Activated T-helper 17 cell treated with anti-CD3 and anti-CD28 coated beads, Interleukin-2, amount 50 U/mL, for 72 hours (primary cell): Measurements from ENCODE around the gene OTOG. TPM values are rescaled to one million over a fixed set of nuclear protein-coding genes. Genes with fewer than 3 reads are reported as not detected.

Experiments used
- ATAC-seq: fragments of 150-1000 bp; cut with Tn5 transposase; replicated peaks from 2 replicates; pipeline ENCODE4 v1.10.0; 2021; ENCODE audit warnings: mild to moderate bottlenecking, moderate library complexity
- H3K27ac Mint-ChIP-seq: one replicate; pipeline ENCODE4 v1.8.0; 2022; ENCODE audit warnings: mixed read lengths
- H3K27me3 Mint-ChIP-seq: one replicate; pipeline ENCODE4 v1.8.0; 2022; ENCODE audit warnings: mixed read lengths
- H3K36me3 Mint-ChIP-seq: one replicate; pipeline ENCODE4 v1.8.0; 2022; ENCODE audit warnings: low read depth, mild to moderate bottlenecking, mixed read lengths
- H3K4me1 Mint-ChIP-seq: one replicate; pipeline ENCODE4 v1.8.0; 2022; ENCODE audit warnings: mixed read lengths
- H3K4me3 Mint-ChIP-seq: one replicate; pipeline ENCODE4 v1.8.0; 2022; ENCODE audit warnings: mild to moderate bottlenecking, mixed read lengths
- H3K9me3 Mint-ChIP-seq: one replicate; pipeline ENCODE4 v1.8.0; 2022; ENCODE audit warnings: mixed read lengths
- total RNA-seq, 2 donors: library from RNA; stranded (reverse); gene quantifications; one replicate each; pipeline ENCODE4 v1.2.3, GENCODE V29; 2022

The OTOG gene
- total RNA-seq, 2 donors from 2014 or later: not detected

DNA sequence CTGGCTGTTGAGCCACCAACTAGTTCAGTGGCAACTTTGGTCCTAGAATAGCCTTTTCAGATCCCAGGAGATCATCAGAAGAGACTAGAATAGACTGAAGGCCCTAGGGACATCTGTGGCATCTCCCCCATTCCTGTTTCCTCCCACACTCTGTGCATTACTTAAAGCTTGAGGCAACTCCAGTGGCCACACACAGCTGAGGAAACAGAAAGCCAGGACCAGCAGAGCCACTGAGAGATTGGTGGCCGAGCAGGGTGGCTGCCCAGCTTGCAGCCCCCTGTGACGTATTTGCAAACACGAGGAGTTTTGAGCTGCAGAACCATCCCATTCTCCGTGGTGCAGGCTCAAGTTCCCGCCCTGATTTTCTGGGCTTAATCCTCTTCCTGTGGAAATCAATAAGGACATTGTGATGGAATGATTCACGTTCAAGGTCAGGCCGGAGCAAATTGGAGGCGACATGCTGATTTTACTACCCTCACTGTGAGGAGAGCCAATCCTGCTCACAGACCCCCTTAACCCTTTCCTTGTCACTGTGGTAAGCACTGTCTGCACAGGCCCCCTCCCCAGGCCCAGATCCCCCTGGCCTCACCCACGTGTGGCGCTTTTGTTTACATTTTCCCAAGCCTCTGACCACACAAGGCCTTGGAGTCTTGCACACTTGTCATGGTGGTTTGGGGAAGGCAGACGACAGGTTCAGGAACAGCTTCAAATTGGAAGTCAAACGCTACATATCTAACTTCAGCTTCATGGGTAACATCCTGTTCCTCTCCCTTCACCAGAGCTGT, 103.3 kb downstream of the OTOG start:
- H3K27ac Mint-ChIP-seq: no peak overlapping the region
- H3K4me3 Mint-ChIP-seq: no peak overlapping the region
- peaks cover 43% of the 10 kb centered on the region for H3K27me3 Mint-ChIP-seq
- no peak for ATAC-seq
- no peaks in the 10 kb centered on the region for H3K4me1 Mint-ChIP-seq
- H3K9me3 Mint-ChIP-seq: peaks cover 10% of the 10 kb centered on the region
- H3K36me3 Mint-ChIP-seq: no peaks in the 10 kb centered on the region

DNA sequence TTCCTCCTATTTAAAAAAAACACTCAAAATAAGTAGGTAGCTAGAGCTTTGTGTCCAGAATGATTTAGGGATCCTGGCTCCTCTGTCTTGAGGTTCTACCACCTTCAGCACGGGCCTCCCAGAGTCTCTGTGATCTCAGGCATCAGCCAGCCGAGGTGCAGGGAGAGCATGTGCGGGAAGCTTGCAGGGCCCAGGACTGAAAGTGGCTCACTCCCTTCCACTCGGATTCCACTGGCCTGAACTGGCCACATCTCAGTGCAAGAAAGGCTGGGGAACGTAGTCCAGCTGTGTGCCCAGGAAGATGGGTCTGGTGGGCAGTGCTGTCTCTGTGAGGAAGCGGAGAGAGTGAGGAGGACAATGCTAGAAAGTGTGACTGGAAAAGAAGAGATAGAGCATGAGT, 104.0 kb downstream of the OTOG start:
- H3K9me3 Mint-ChIP-seq: peaks cover 15% of the 10 kb centered on the region
- H3K4me1 Mint-ChIP-seq: no peaks in the 10 kb centered on the region
- H3K27ac Mint-ChIP-seq: no peak overlapping the region
- no peak for ATAC-seq
- peaks cover 43% of the 10 kb centered on the region for H3K27me3 Mint-ChIP-seq
- H3K4me3 Mint-ChIP-seq: no peak overlapping the region
- H3K36me3 Mint-ChIP-seq: no peaks in the 10 kb centered on the region

DNA sequence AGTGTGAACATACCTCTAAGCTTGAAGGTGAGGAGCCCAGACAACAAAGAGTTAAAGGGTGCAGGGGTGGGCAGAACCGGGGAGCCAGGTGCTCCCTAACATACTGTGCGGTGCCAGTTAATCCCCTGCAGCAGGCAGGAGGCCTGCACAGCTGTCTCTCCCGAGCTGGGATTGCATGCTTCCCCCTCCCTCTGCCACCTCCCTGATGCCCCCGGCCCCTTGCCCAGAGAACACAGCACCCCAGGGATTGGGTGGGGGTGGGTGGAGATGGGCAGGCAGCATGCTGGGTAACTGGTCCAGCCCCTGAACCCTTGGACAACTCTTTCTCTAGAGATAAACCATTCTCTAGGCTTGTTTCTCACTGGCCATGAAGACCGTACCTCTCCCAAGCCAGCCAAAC, 104.6 kb downstream of the OTOG start:
- Mint-ChIP-seq H3K4me3 (no peak overlapping the region), H3K27ac (no peak overlapping the region), H3K27me3 (peaks cover 43% of the 10 kb centered on the region), H3K4me1 (no peaks in the 10 kb centered on the region), H3K9me3 (peaks cover 15% of the 10 kb centered on the region), H3K36me3 (no peaks in the 10 kb centered on the region)
- ATAC-seq: no peak

DNA sequence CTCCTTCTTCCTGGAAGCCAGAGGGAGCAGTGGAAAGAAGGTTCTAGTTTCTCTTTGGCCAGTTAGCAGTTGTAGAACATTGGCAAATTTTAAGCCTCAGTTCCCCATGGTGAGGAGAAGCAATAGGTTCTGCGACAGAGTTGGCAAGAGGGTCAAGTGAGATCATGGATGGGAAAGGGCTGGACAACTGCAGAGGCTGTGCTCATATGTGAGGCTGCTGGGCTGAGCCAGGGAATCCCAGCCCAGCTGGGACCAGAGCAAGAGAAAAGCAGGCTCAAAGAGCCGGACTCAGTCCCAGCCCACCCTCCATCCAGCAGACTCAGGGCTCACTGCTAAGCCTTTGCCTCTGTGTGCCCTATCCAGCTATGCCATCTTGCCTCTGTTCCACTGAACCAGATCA, 105.5 kb downstream of the OTOG start:
- Mint-ChIP-seq H3K4me3 (no peak overlapping the region), H3K27ac (no peak overlapping the region), H3K36me3 (no peaks in the 10 kb centered on the region), H3K4me1 (no peaks in the 10 kb centered on the region), H3K9me3 (peaks cover 10% of the 10 kb centered on the region), H3K27me3 (peaks cover 46% of the 10 kb centered on the region)
- ATAC-seq: no peak

DNA sequence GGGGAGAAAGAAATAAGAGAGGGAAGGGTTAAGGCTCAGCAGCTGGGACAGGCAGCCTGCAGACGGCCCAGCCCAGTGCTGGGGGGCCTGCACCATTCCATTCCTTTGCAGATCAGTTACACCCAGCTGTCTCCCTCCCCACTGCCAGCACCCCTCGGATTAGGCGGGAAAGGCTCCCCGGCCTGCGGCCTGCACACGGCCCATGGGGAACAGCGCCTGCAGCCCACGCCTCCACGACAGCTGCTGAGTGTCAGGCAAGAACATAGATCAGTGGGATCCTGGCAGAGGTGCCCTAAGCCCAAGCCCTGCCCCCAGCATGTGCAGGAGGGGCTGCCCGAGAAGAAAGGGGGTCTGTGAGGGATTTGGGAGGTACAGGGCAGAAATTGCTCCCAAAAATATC, 106.6 kb downstream of the OTOG start:
- Mint-ChIP-seq H3K4me3 (no peak overlapping the region), H3K4me1 (no peaks in the 10 kb centered on the region), H3K27me3 (peaks cover 42% of the 10 kb centered on the region), H3K36me3 (no peaks in the 10 kb centered on the region), H3K27ac (no peak overlapping the region), H3K9me3 (peaks cover 5% of the 10 kb centered on the region)
- no peak for ATAC-seq

DNA sequence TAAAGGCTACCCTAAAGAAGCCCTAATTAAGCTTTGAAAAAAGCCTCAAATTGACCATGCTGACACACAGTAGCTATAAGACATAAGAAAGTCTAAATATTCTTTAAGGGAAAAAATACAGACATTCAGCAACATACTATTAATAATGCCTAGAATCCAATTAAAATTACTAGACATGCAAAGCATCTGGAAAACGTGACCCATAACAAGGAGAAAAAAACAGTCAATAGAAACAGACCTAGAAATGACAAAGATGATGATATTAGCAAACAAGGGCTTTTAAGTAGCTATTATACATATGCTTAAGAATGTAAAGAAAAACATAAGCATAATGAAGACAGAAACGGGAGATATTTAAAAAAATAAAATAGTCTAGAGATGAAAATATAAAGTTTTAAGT, 108.6 kb downstream of the OTOG start:
- Mint-ChIP-seq H3K36me3 (no peaks in the 10 kb centered on the region), H3K9me3 (peaks cover 5% of the 10 kb centered on the region), H3K27ac (no peak overlapping the region), H3K4me3 (no peak overlapping the region), H3K4me1 (no peaks in the 10 kb centered on the region), H3K27me3 (peaks cover 29% of the 10 kb centered on the region)
- no peak for ATAC-seq

DNA sequence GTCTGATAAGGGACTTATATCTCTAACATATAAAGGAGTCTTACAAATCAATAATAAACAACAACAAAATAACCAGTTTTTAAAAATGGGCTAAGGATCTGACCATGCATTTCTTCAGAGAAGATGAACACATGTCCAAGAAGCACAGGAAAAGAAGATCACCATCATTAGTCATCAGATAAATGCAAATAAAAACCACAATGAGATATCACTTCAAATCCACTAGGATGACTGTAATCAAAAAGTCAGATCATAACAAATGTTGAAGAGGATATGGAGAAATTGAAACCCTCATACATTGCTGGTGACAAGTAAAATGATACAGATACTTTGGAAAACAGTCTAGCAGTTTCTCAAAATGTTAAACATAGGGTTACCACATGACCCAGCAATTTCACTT, 111.2 kb downstream of the OTOG start:
- peaks cover 23% of the 10 kb centered on the region for H3K27me3 Mint-ChIP-seq
- no peak for ATAC-seq
- H3K4me3 Mint-ChIP-seq: no peak overlapping the region
- peaks cover 5% of the 10 kb centered on the region for H3K9me3 Mint-ChIP-seq
- H3K27ac Mint-ChIP-seq: no peak overlapping the region
- H3K36me3 Mint-ChIP-seq: no peaks in the 10 kb centered on the region
- no peaks in the 10 kb centered on the region for H3K4me1 Mint-ChIP-seq

DNA sequence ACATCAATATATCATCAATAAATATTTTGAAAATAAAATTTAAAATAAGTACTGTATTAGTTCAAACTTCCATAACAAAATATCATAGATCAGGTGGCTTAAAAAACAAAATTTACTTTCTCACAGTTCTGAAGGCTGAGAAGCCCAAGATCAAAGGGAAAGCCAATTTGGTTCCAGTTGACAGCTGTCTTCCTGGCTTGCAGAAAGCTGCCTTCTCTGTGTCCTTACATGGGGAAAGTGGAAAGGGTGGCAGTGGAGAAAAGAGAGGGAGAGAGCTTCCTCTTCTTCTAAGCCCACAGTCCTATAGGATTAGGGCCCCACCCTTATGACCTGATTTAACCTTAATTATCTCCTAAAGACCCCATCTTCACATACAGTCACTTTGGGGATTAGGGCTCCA, 121.1 kb downstream of the OTOG start:
- Mint-ChIP-seq H3K27me3 (peaks cover 24% of the 10 kb centered on the region), H3K36me3 (no peaks in the 10 kb centered on the region), H3K4me3 (no peak overlapping the region), H3K27ac (no peak overlapping the region), H3K4me1 (no peaks in the 10 kb centered on the region), H3K9me3 (no peaks in the 10 kb centered on the region)
- no peak for ATAC-seq

DNA sequence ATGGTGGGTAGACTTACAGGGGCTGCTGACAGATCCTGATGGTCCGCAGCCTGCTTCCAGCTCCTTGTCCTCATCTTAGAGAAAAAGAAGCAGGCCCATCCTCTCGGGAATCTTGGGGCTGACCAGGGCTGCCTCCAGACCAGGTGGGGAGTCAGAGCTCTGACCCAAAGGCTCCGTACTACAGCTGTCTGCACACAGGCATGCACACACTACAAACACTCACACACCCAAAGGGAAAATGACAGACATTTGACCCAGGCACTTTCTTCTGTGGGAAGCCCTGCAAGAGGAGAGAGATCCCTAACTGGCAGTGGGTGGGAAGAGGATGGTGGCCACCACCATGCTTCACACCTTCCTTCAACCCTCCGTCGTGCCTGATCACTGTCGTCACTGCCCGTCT, 125.4 kb downstream of the OTOG start:
- no peaks in the 10 kb centered on the region for H3K36me3 Mint-ChIP-seq

DNA sequence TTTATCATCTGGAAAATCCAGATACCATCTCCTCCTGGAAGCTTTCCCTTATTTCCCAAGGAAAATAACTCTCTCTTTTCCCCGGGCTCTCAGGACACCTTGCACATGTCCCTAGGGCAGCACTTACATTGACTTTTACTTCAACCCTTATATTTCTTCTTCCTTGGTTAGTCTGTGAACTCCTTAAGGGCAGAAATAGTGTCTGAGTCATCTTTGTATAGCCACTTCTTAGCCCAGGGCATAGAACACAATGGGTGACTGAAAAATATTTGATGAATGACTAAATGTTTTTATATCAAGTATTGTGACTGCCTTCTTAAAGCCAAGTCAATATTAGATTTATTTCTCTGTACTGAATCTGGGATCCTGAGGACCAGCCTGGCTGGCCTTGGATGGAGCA, 126.9 kb downstream of the OTOG start:
- no peaks in the 10 kb centered on the region for H3K4me1 Mint-ChIP-seq
- ATAC-seq: no peak

More for the DNA sequence above, 125.4 kb downstream of the OTOG start:
- Mint-ChIP-seq H3K4me1 (no peaks in the 10 kb centered on the region), H3K9me3 (peaks cover 10% of the 10 kb centered on the region), H3K27ac (no peak overlapping the region), H3K4me3 (no peak overlapping the region), H3K27me3 (peaks cover 35% of the 10 kb centered on the region)
- ATAC-seq: no peak

DNA sequence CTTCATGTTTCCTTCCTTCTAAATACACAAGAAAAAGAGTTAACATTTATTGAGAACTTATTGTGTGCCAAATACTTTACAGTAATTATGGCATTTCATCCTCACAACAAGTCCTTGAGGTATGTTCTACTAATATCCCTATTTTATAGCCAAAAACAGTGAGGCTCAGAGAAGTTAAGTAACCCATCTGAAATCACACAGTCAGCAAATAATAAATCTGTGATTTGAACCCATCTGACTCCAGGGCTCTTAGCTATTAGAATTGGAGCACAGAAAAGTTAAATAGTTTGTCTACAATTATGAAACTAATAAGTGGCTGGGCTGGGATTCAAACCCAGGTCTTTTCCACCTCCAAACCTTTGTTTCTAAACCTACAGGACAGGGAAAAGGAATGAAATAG, 135.8 kb downstream of the OTOG start:
- no peaks in the 10 kb centered on the region for H3K9me3 Mint-ChIP-seq
- H3K4me1 Mint-ChIP-seq: no peaks in the 10 kb centered on the region
- no peak overlapping the region for H3K4me3 Mint-ChIP-seq
- ATAC-seq: no peak
- no peaks in the 10 kb centered on the region for H3K36me3 Mint-ChIP-seq
- H3K27me3 Mint-ChIP-seq: peaks cover 25% of the 10 kb centered on the region
- no peak overlapping the region for H3K27ac Mint-ChIP-seq

More for the DNA sequence above, 126.9 kb downstream of the OTOG start:
- Mint-ChIP-seq H3K27me3 (peaks cover 32% of the 10 kb centered on the region), H3K9me3 (peaks cover 10% of the 10 kb centered on the region), H3K4me3 (no peak overlapping the region), H3K27ac (no peak overlapping the region), H3K36me3 (no peaks in the 10 kb centered on the region)

DNA sequence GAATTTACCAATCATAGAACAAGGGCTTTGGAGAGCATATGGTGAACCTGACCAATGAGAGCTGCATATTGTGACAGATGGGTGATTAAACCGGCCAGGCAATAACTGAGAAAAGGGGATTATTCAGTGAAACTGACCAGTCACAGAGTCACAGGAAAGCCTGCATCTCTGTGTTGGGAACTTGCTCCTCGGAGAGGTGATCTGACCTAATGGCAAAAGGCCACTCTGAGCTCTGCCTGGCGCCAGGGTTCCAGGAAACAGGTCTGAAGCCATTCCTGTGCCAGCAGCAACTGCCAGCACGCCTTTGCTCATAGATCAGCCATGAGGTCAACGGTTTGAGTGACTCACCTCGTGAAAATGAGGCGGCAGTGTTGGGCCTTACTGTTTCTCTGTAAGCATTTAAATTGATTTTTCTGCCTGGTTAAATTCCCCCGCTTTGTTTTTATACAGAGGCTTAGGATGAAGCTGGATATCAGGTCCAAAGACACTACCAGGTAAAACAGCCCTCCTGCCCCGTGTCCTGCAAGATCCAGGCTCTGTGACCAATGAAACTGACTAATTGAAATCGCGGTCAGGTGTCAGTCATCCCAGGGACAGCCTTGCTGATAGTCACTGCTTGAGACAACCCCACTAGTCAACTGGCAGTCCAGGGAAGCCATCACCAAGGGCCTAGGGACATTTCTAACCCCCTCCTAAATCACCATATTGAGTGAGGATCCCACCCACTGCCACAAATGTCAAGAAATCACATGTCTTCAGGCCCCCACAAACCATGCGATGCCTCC, 136.5 kb downstream of the OTOG start:
- no peak overlapping the region for H3K4me3 Mint-ChIP-seq
- no peak overlapping the region for H3K27ac Mint-ChIP-seq
- no peaks in the 10 kb centered on the region for H3K9me3 Mint-ChIP-seq
- no peak for ATAC-seq
- H3K27me3 Mint-ChIP-seq: peaks cover 25% of the 10 kb centered on the region
- no peaks in the 10 kb centered on the region for H3K4me1 Mint-ChIP-seq
- no peaks in the 10 kb centered on the region for H3K36me3 Mint-ChIP-seq

DNA sequence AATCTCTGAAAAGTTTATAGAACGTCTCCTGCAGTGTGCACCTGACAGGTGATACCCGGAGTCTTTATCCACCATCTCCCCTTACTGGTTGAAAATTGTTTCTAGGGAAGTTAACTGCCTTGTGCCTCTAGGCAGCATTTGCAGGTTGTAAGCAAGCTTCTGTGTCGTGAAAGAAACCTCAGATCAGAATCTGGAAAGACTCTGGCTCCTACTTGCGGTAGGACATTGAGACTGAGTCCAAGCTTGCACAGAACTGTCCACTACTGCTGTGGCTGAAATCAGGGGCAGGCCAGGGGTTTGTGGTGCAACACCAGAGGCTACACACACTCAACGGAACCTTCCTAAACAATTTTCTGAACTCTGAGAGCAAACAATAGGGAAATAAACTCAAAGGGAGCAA, 137.5 kb downstream of the OTOG start:
- ATAC-seq: no peak
- H3K36me3 Mint-ChIP-seq: no peaks in the 10 kb centered on the region
- H3K4me1 Mint-ChIP-seq: no peaks in the 10 kb centered on the region
- peaks cover 25% of the 10 kb centered on the region for H3K27me3 Mint-ChIP-seq
- H3K4me3 Mint-ChIP-seq: no peak overlapping the region
- no peaks in the 10 kb centered on the region for H3K9me3 Mint-ChIP-seq
- no peak overlapping the region for H3K27ac Mint-ChIP-seq

DNA sequence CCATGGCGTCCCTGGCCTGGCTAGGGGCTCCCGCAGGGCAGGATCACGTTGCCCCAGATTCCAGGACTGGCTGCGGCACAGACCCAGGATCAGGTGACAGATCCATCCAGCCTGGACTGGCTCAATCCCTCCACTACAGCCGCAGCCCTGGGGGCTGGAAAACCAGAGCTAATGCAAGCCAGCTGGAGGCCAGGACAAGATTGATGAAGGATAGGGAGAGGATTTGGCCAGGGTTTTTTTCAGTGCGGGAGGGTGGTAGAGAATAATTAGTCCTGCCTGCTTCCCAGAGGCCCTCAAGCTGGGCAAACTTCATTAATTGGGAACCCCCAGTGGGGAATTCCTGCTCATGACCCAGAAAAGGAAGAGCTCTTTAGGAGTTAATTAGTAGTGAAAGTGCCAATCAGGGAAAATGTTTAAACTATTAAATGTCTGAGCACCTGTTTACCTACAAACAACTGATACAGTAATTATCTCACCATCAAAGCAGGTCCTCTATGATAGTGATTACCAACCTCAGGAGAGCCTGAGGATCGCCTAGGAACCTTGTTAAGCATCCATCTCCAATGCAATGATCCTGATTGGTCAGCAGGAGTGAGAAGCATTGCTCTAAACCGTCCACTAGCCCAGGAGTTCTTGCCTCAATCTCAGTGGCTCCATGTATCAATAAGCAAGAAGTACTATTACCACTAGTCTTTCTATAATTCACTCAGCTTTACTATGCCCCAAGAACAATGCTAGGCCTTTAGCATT, 139.3 kb downstream of the OTOG start:
- no peak overlapping the region for H3K27ac Mint-ChIP-seq
- no peak for ATAC-seq
- H3K4me3 Mint-ChIP-seq: no peak overlapping the region
- no peaks in the 10 kb centered on the region for H3K9me3 Mint-ChIP-seq
- no peaks in the 10 kb centered on the region for H3K36me3 Mint-ChIP-seq
- H3K27me3 Mint-ChIP-seq: peaks cover 21% of the 10 kb centered on the region
- H3K4me1 Mint-ChIP-seq: no peaks in the 10 kb centered on the region
